Mesothelial cell of epicardium (in vitro differentiated cells): ENCODE measurements around the gene RAB44. TPM values are rescaled to one million over a fixed set of nuclear protein-coding genes. Genes with fewer than 3 reads are reported as not detected.

Experiments
- DNase-seq, 2 experiments: peaks; one replicate each; pipeline ENCODE4 v3.0.0; 2021; ENCODE audit warnings: low spot score in 2 of 2; ENCODE audit not compliant: unreplicated experiment in 2 of 2
- H3K27ac Mint-ChIP-seq: 2 replicates; pipeline ENCODE4 v1.8.0; 2021; ENCODE audit warnings: mixed read lengths
- H3K27me3 Mint-ChIP-seq: 2 replicates; pipeline ENCODE4 v1.8.0; 2021; ENCODE audit warnings: low read depth, mixed read lengths
- H3K36me3 Mint-ChIP-seq: 2 replicates; pipeline ENCODE4 v1.8.0; 2021; ENCODE audit warnings: mixed read lengths
- H3K4me1 Mint-ChIP-seq: 2 replicates; pipeline ENCODE4 v1.8.0; 2021; ENCODE audit warnings: mixed read lengths
- H3K4me3 Mint-ChIP-seq: 2 replicates; pipeline ENCODE4 v1.8.0; 2021; ENCODE audit warnings: mild to moderate bottlenecking, moderate library complexity, mixed read lengths
- H3K9me3 Mint-ChIP-seq: 2 replicates; pipeline ENCODE4 v1.8.0; 2021; ENCODE audit warnings: mixed read lengths
- CTCF ChIP-seq: fragments of 200-600 bp; sonication (generic); IDR thresholded peaks from one replicate; pipeline ENCODE4 v1.5.0; 2021; ENCODE audit warnings: antibody characterized with exemption; ENCODE audit not compliant: unreplicated experiment
- total RNA-seq: library from RNA; stranded (reverse); gene quantifications from 3 replicates; pipeline ENCODE4 v1.2.1, GENCODE V29; 2021

RAB44 gene
- total RNA-seq, 1 donor from 2014 or later: 0.07 TPM

- Mint-ChIP-seq H3K9me3 (no peaks in the 10 kb centered on the region), H3K36me3 (no peaks in the 10 kb centered on the region), H3K27me3 (no peaks in the 10 kb centered on the region), H3K4me1 (peaks cover 12% of the 10 kb centered on the region), H3K4me3 (no peak overlapping the region), H3K27ac (no peak overlapping the region)
- no peak for TF ChIP-seq CTCF
- DNase-seq: no peak
Observed at GRCh38 chr6:36734486-36735060, 36.9 kb downstream of the RAB44 start.

GRCh38 chr6:36735110-36736071 is 37.8 kb downstream of the RAB44 start:
- H3K36me3 Mint-ChIP-seq: no peaks in the 10 kb centered on the region
- DNase-seq: no peak
- H3K4me3 Mint-ChIP-seq: no peak overlapping the region
- no peak for TF ChIP-seq CTCF
- H3K27ac Mint-ChIP-seq: no peak overlapping the region
- H3K27me3 Mint-ChIP-seq: no peaks in the 10 kb centered on the region
- H3K9me3 Mint-ChIP-seq: no peaks in the 10 kb centered on the region
- peaks cover 12% of the 10 kb centered on the region for H3K4me1 Mint-ChIP-seq

- Mint-ChIP-seq H3K27me3 (no peaks in the 10 kb centered on the region), H3K9me3 (no peaks in the 10 kb centered on the region), H3K36me3 (no peaks in the 10 kb centered on the region), H3K4me1 (peaks cover 12% of the 10 kb centered on the region), H3K4me3 (no peak overlapping the region), H3K27ac (no peak overlapping the region)
- DNase-seq: no peak
- no peak for TF ChIP-seq CTCF
Observed at GRCh38 chr6:36737043-36737785, 39.6 kb downstream of the RAB44 start.

GRCh38 chr6:36738108-36738507 is 40.5 kb downstream of the RAB44 start:
- no peak for DNase-seq
- Mint-ChIP-seq H3K27me3 (no peaks in the 10 kb centered on the region), H3K36me3 (no peaks in the 10 kb centered on the region), H3K4me1 (peaks cover 12% of the 10 kb centered on the region), H3K9me3 (no peaks in the 10 kb centered on the region), H3K27ac (no peak overlapping the region), H3K4me3 (no peak overlapping the region)
- TF ChIP-seq CTCF: no peak

- TF ChIP-seq CTCF: no peak
- H3K9me3 Mint-ChIP-seq: no peaks in the 10 kb centered on the region
- H3K27me3 Mint-ChIP-seq: no peaks in the 10 kb centered on the region
- H3K27ac Mint-ChIP-seq: no peak overlapping the region
- no peak for DNase-seq
- peaks cover 14% of the 10 kb centered on the region for H3K4me1 Mint-ChIP-seq
- H3K4me3 Mint-ChIP-seq: no peak overlapping the region
- no peaks in the 10 kb centered on the region for H3K36me3 Mint-ChIP-seq
Observed at GRCh38 chr6:36739947-36740817, 42.6 kb downstream of the RAB44 start.
